WTC11 (cell line): ENCODE results near the gene SCUBE3. TPM values are rescaled to one million over a fixed set of nuclear protein-coding genes. Genes with fewer than 3 reads are reported as not detected.

Experiments
- ATAC-seq: fragments of 200-7000 bp; cut with Tn5 transposase; 2 replicates; pipeline ENCODE4 v1.10.0; 2021; ENCODE audit warnings: mild to moderate bottlenecking, moderate library complexity
- CTCF ChIA-PET: fragments of 300-600 bp; sonication (Branson Sonifier 250); formaldehyde crosslinking; loops from one replicate; lab custom pipeline; 2021; ENCODE audit warnings: antibody characterized with exemption; lab: Charles Lee
- POLR2A ChIA-PET: fragments of 350-600 bp; sonication (Branson Sonifier 250); formaldehyde crosslinking; loops from one replicate; lab custom pipeline; 2021; ENCODE audit warnings: antibody characterized with exemption; lab: Charles Lee
- DNase-seq: peaks from one replicate; pipeline ENCODE4 v3.0.0; 2021; ENCODE audit warnings: low spot score
- H3K27ac Mint-ChIP-seq: 2 replicates; pipeline ENCODE4 v1.8.0; 2021; ENCODE audit warnings: mixed read lengths
- H3K27me3 Mint-ChIP-seq: 2 replicates; pipeline ENCODE4 v1.8.0; 2021; ENCODE audit warnings: low read depth, mild to moderate bottlenecking, moderate library complexity, mixed read lengths
- H3K36me3 Mint-ChIP-seq: 2 replicates; pipeline ENCODE4 v1.8.0; 2021; ENCODE audit warnings: mixed read lengths
- H3K4me1 Mint-ChIP-seq: 2 replicates; pipeline ENCODE4 v1.8.0; 2022; ENCODE audit warnings: mixed read lengths
- H3K4me3 Mint-ChIP-seq: 2 replicates; pipeline ENCODE4 v1.8.0; 2021; ENCODE audit warnings: mild to moderate bottlenecking, moderate library complexity, mixed read lengths
- H3K9me3 Mint-ChIP-seq: 2 replicates; pipeline ENCODE4 v1.8.0; 2021; ENCODE audit warnings: mixed read lengths
- CDX4 ChIP-seq: fragments of 250-450 bp; sonication (Bioruptor Pico); IDR thresholded peaks from 2 replicates; pipeline ENCODE4 v1.9.0; 2021; ENCODE audit warnings: moderate library complexity, mild to moderate bottlenecking, inconsistent platforms, borderline replicate concordance
- CREB1 ChIP-seq: sonication (generic); formaldehyde crosslinking; IDR thresholded peaks from 2 replicates; pipeline ENCODE4 v1.8.0; 2023; ENCODE audit warnings: mild to moderate bottlenecking, missing genetic modification reagents
- CREM ChIP-seq: sonication (generic); formaldehyde crosslinking; IDR thresholded peaks from 2 replicates; pipeline ENCODE4 v1.8.1; 2022; ENCODE audit warnings: mild to moderate bottlenecking, missing genetic modification reagents, moderate library complexity
- GTF2I ChIP-seq: fragments of 250-450 bp; sonication (Bioruptor Pico); conservative IDR thresholded peaks from 2 replicates; pipeline ENCODE4 v1.4.0; 2021; ENCODE audit warnings: mild to moderate bottlenecking
- KAT7 ChIP-seq: sonication (generic); formaldehyde crosslinking; IDR thresholded peaks from 2 replicates; pipeline ENCODE4 v1.8.1; 2023; ENCODE audit warnings: missing genetic modification reagents, mild to moderate bottlenecking, borderline replicate concordance
- MXD4 ChIP-seq: fragments of 250-450 bp; sonication (Bioruptor Pico); IDR thresholded peaks from 2 replicates; pipeline ENCODE4 v1.8.0; 2021; ENCODE audit warnings: mild to moderate bottlenecking, moderate library complexity, borderline replicate concordance
- MYBL2 ChIP-seq: sonication (generic); formaldehyde crosslinking; IDR thresholded peaks from 2 replicates; pipeline ENCODE4 v1.8.1; 2023; ENCODE audit warnings: mild to moderate bottlenecking, moderate library complexity, missing genetic modification reagents
- NR2C2 ChIP-seq: sonication (generic); formaldehyde crosslinking; IDR thresholded peaks from 2 replicates; pipeline ENCODE4 v1.8.0; 2022; ENCODE audit warnings: mild to moderate bottlenecking, missing genetic modification reagents
- PREB ChIP-seq: sonication (generic); formaldehyde crosslinking; IDR thresholded peaks from 2 replicates; pipeline ENCODE4 v1.8.1; 2022; ENCODE audit warnings: mild to moderate bottlenecking, missing genetic modification reagents, moderate library complexity, borderline replicate concordance
- PRRX2 ChIP-seq: fragments of 250-450 bp; sonication (Bioruptor Pico); IDR thresholded peaks from 2 replicates; pipeline ENCODE4 v1.8.0; 2021; ENCODE audit warnings: mild to moderate bottlenecking
- SMAD3 ChIP-seq: sonication (generic); formaldehyde crosslinking; IDR thresholded peaks from 2 replicates; pipeline ENCODE4 v1.8.0; 2022; ENCODE audit warnings: missing genetic modification reagents, mild to moderate bottlenecking, borderline replicate concordance
- TEAD1 ChIP-seq: sonication (generic); formaldehyde crosslinking; IDR thresholded peaks from 2 replicates; pipeline ENCODE4 v1.8.0; 2022; ENCODE audit warnings: mild to moderate bottlenecking, missing genetic modification reagents
- TEAD4 ChIP-seq: sonication (generic); formaldehyde crosslinking; IDR thresholded peaks from 2 replicates; pipeline ENCODE4 v1.8.0; 2022; ENCODE audit warnings: mild to moderate bottlenecking, missing genetic modification reagents
- TP53 ChIP-seq: sonication (generic); formaldehyde crosslinking; IDR thresholded peaks from 2 replicates; pipeline ENCODE4 v1.8.1; 2023; ENCODE audit warnings: mild to moderate bottlenecking, missing genetic modification reagents
- ZNF416 ChIP-seq: fragments of 250-450 bp; sonication (Bioruptor Pico); IDR thresholded peaks from 2 replicates; pipeline ENCODE4 v1.9.0; 2021; ENCODE audit warnings: mild to moderate bottlenecking, inconsistent platforms
- ZNF425 ChIP-seq: fragments of 250-450 bp; sonication (Bioruptor Pico); conservative IDR thresholded peaks from 2 replicates; pipeline ENCODE4 v1.9.0; 2021; ENCODE audit warnings: mild to moderate bottlenecking
- ZNF532 ChIP-seq: fragments of 250-450 bp; sonication (Bioruptor Pico); IDR thresholded peaks from 2 replicates; pipeline ENCODE4 v1.9.0; 2021; ENCODE audit warnings: mild to moderate bottlenecking, borderline replicate concordance
- total RNA-seq: library from RNA; stranded (reverse); gene quantifications from 3 replicates; pipeline ENCODE4 v1.2.3, GENCODE V29; 2021
- TF ChIP-seq, protein P1 (sequence below): sonication (generic); formaldehyde crosslinking; IDR thresholded peaks from 2 replicates; pipeline ENCODE4 v1.8.1; 2022; ENCODE audit warnings: low read depth, missing genetic modification reagents, borderline replicate concordance
- TF ChIP-seq, protein P2 (sequence below): sonication (generic); formaldehyde crosslinking; IDR thresholded peaks from 2 replicates; pipeline ENCODE4 v1.8.0; 2023; ENCODE audit warnings: missing genetic modification reagents

The SCUBE3 gene
- total RNA-seq, 1 experiment from 2014 or later, result 2.1 TPM

DNA sequence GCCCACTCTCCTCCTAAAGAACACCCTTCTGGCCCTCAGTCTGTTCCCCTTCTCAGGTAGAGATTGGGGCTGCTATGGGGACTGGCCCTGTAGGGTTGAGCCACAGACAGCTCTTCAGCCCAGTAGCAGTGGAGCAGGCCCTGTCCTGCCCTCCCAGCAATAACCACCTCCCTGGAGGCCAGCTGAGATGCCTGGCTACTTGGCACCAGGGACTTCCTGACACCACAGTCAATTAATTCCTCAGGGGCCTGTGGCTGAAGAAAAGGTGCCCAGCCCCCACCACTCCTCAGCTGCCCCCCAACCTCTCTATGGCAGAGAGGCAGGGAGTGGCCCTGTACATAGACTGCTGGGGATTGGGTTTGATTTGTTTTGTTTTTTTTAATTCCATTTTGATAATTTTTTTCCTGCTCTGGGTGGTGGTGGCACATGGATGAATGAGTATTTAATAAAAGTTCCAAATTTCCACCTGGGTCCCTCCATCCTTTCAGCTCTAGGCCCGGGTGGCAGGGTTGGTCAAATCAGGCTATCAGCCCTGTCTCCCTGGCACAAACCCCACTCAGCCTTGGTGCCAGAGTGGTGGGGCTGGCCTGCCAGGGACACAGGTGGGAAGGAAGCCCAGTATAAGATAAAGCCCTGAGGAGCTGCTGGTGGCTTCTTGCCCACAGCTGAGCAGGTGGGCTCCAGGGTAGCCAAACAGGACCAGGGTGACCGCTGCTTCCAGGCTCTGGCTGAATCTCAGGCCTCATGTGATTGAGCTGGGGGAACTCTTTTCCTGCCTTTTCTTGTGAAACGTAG lies 82.0 kb downstream of the SCUBE3 start:
- TF ChIP-seq MXD4 (CRISPR knock-in tag) (no peak), CREB1 (CRISPR knock-in tag) (no peak), TEAD4 (CRISPR knock-in tag) (no peak), CREM (CRISPR knock-in tag) (no peak), ZNF425 (CRISPR knock-in tag) (no peak), MYBL2 (no peak), TP53 (no peak), PREB (no peak), PRRX2 (CRISPR knock-in tag) (no peak), ZNF532 (CRISPR knock-in tag) (no peak), NR2C2 (no peak), ZNF416 (CRISPR knock-in tag) (no peak), SMAD3 (no peak), TEAD1 (CRISPR knock-in tag) (no peak), KAT7 (CRISPR knock-in tag) (no peak), CDX4 (CRISPR knock-in tag) (no peak), GTF2I (CRISPR knock-in tag) (no peak)
- TF ChIP-seq, protein P1, sequence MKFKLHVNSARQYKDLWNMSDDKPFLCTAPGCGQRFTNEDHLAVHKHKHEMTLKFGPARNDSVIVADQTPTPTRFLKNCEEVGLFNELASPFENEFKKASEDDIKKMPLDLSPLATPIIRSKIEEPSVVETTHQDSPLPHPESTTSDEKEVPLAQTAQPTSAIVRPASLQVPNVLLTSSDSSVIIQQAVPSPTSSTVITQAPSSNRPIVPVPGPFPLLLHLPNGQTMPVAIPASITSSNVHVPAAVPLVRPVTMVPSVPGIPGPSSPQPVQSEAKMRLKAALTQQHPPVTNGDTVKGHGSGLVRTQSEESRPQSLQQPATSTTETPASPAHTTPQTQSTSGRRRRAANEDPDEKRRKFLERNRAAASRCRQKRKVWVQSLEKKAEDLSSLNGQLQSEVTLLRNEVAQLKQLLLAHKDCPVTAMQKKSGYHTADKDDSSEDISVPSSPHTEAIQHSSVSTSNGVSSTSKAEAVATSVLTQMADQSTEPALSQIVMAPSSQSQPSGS (CRISPR knock-in tag), result no peak
- TF ChIP-seq, protein P2, sequence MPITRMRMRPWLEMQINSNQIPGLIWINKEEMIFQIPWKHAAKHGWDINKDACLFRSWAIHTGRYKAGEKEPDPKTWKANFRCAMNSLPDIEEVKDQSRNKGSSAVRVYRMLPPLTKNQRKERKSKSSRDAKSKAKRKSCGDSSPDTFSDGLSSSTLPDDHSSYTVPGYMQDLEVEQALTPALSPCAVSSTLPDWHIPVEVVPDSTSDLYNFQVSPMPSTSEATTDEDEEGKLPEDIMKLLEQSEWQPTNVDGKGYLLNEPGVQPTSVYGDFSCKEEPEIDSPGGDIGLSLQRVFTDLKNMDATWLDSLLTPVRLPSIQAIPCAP (CRISPR knock-in tag), result no peak
- ATAC-seq (no peak), DNase-seq (no peak)
- POLR2A ChIA-PET, result interaction anchor here (1.3 kb wide), 1 partner anchor 23 kb away, joined by 5 read pairs; no protein-coding TSS in a partner anchor
- H3K4me1 Mint-ChIP-seq, result peaks cover 29% of the 10 kb centered on the region
- H3K27me3 Mint-ChIP-seq, result 0 out of 2 replicates have a peak, but pooled peaks cover 4% of the 10 kb centered on the region
- CTCF ChIA-PET, result interaction anchor here (0.5 to 4.3 kb wide), 13 partner anchors 17 to 1776 kb away, joined by 3 to 35 read pairs (median 7); partner anchors contain the start of genes FANCE, PPARD and RPL10A
- H3K36me3 Mint-ChIP-seq, result peaks cover 11% of the 10 kb centered on the region
- no peak overlapping the region for H3K4me3 Mint-ChIP-seq
- H3K9me3 Mint-ChIP-seq, result no peaks in the 10 kb centered on the region
- H3K27ac Mint-ChIP-seq, result no peak overlapping the region
